ENCODE measurements around the gene TECR. TPM values are rescaled to one million over a fixed set of nuclear protein-coding genes. Genes with fewer than 3 reads are reported as not detected.

Gene TECR
- total and polyA plus RNA-seq, 2 donors (not counting 3 experiments of a cell fraction or from before 2014, with no cell fraction given), result 109 to 193 TPM

DNA sequence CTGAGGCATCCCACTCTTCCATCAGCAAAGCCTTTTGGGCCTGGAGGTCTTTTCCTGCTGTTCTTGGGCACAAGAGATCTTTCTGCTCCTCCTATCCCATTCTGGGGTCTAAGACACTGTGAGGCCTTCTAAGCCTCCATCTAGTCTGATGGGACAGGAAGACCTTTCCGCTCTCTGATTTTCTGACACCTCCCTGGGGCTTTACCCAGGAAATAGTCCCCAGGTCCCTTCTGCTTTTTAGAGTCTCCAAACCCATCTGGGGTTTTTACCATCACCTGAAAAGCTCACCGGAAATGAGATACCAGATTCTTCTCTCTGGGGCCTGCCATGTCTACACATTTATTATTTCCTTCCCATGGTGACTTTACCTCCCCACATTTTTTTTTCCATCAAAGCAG lies 74.6 kb downstream of the TECR start:
- CTCF ChIA-PET, result no interaction called here
- Histone ChIP-seq H3K9ac (replicated peaks; ENCODE audit: extremely low read depth, insufficient read depth, low read length) (no peak overlapping the region), H3K36me3 (ENCODE audit: control insufficient read depth in 2 of 2, extremely low read depth in 1 of 2, insufficient read depth in 2 of 2, low read length in 2 of 2) (no peaks in the 10 kb centered on the region), H3K27ac (ENCODE audit: insufficient read depth, low read depth, low read length) (no peak overlapping the region), H3K4me3 (replicated peaks in 1 of 3; ENCODE audit: insufficient read depth in 1 of 3, low read depth in 1 of 3, low read length in 3 of 3) (no peak overlapping the region), H3K9me3 (replicated peaks; ENCODE audit: control insufficient read depth, insufficient read depth, low read length) (no peaks in the 10 kb centered on the region), H4K20me1 (replicated peaks; ENCODE audit: control insufficient read depth, extremely low read depth, insufficient read depth, low read length) (no peaks in the 10 kb centered on the region), H2AFZ (ENCODE audit: low read depth, low read length) (no peak overlapping the region), H3K9me1 (replicated peaks; ENCODE audit: control insufficient read depth, extremely low read depth, insufficient read depth, low read length) (no peaks in the 10 kb centered on the region), H3K4me2 (ENCODE audit: insufficient read depth, low read length) (no peak overlapping the region), H3K27me3 (ENCODE audit: control insufficient read depth in 2 of 2, insufficient read depth in 2 of 2, low read length in 2 of 2) (no peaks in the 10 kb centered on the region), H3K79me2 (ENCODE audit: control insufficient read depth, insufficient read depth, low read length) (no peaks in the 10 kb centered on the region), H3K4me1 (ENCODE audit: control insufficient read depth, extremely low read depth, insufficient read depth, low read length) (no peaks in the 10 kb centered on the region)
- TF ChIP-seq FOS (IDR thresholded peaks at IDR 0.05; ENCODE audit: borderline replicate concordance, insufficient read depth, low read length) (no peak), GATA2 (IDR thresholded peaks at IDR 0.05; ENCODE audit: insufficient read depth, insufficient read length, low read depth, low read length) (no peak), EZH2 (IDR thresholded peaks at IDR 0.05; ENCODE audit: borderline replicate concordance, low read depth, low read length, severe bottlenecking) (no peak), JUN (IDR thresholded peaks at IDR 0.05; ENCODE audit: borderline replicate concordance, insufficient read depth, insufficient read length, low read depth) (no peak), POLR2A (IDR thresholded peaks at IDR 0.05; ENCODE audit: low read depth, low read length) (no peak), POLR2AphosphoS5 (IDR thresholded peaks at IDR 0.05; ENCODE audit: insufficient read depth, low read depth, low read length) (no peak), MYC (IDR thresholded peaks at IDR 0.05; ENCODE audit: low read depth, low read length) (no peak)
- TF ChIP-seq, protein P1, sequence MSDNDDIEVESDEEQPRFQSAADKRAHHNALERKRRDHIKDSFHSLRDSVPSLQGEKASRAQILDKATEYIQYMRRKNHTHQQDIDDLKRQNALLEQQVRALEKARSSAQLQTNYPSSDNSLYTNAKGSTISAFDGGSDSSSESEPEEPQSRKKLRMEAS (IDR thresholded peaks at IDR 0.05; ENCODE audit: insufficient read depth, insufficient read length), result no peak
- TF ChIP-seq, protein P2, sequence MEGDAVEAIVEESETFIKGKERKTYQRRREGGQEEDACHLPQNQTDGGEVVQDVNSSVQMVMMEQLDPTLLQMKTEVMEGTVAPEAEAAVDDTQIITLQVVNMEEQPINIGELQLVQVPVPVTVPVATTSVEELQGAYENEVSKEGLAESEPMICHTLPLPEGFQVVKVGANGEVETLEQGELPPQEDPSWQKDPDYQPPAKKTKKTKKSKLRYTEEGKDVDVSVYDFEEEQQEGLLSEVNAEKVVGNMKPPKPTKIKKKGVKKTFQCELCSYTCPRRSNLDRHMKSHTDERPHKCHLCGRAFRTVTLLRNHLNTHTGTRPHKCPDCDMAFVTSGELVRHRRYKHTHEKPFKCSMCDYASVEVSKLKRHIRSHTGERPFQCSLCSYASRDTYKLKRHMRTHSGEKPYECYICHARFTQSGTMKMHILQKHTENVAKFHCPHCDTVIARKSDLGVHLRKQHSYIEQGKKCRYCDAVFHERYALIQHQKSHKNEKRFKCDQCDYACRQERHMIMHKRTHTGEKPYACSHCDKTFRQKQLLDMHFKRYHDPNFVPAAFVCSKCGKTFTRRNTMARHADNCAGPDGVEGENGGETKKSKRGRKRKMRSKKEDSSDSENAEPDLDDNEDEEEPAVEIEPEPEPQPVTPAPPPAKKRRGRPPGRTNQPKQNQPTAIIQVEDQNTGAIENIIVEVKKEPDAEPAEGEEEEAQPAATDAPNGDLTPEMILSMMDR (IDR thresholded peaks at IDR 0.05; ENCODE audit: extremely low read depth in 1 of 2, insufficient read depth in 1 of 2, low read depth in 1 of 2, low read length in 2 of 2), result no peak
- no TSS peak for BruUV-seq (replicated peaks)
- intact Hi-C loops (cut with micrococcal nuclease) (no loop called here), dilution Hi-C loops (cut with MboI; ENCODE audit: extremely low pct_ligation_motif_present, low sequenced_read_pairs) (no loop called here)
- no peak for DNase-seq (ENCODE audit: low read depth, low spot score)
- no peak for FAIRE-seq
- POLR2A ChIA-PET, result no interaction called here
